Measurements from ENCODE around the gene ARHGAP29. TPM values are rescaled to one million over a fixed set of nuclear protein-coding genes. Genes with fewer than 3 reads are reported as not detected.

ARHGAP29 gene
- total RNA-seq, 2 donors from 2014 or later = not detected

DNA sequence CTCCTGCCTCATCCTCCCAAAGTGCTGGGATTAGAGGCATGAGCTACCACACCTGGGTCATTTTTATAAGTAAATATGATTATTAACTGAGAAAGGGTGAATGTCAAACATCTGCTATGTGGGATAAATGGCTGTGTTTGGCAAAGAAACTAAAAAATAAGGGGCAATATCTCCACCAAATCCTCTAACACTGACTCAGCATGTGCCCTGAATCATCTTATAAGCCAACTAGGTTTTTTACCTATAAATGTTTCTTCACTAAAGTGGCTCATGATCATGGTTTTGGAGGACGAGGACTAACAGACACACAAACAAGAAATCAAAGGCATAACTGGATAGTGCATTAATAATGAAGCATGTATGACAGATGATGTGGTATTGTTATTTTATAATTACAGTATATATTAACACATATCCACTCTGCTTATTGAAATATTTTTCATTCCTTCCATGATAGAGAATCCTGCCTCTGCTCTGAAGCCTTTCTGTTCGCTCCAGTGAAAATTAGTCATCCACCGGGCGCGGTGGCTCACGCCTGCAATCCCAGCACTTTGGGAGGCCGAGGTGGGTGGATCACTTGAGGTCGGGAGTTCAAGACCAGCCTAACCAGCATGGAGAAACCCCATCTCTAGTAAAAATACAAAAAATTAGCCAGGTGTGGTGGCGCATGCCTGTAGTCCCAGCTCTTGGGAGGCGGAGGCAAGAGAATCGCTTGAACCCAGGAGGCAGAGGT is 11.7 kb upstream of the ARHGAP29 start:
- no peak for ATAC-seq (replicated peaks)

DNA sequence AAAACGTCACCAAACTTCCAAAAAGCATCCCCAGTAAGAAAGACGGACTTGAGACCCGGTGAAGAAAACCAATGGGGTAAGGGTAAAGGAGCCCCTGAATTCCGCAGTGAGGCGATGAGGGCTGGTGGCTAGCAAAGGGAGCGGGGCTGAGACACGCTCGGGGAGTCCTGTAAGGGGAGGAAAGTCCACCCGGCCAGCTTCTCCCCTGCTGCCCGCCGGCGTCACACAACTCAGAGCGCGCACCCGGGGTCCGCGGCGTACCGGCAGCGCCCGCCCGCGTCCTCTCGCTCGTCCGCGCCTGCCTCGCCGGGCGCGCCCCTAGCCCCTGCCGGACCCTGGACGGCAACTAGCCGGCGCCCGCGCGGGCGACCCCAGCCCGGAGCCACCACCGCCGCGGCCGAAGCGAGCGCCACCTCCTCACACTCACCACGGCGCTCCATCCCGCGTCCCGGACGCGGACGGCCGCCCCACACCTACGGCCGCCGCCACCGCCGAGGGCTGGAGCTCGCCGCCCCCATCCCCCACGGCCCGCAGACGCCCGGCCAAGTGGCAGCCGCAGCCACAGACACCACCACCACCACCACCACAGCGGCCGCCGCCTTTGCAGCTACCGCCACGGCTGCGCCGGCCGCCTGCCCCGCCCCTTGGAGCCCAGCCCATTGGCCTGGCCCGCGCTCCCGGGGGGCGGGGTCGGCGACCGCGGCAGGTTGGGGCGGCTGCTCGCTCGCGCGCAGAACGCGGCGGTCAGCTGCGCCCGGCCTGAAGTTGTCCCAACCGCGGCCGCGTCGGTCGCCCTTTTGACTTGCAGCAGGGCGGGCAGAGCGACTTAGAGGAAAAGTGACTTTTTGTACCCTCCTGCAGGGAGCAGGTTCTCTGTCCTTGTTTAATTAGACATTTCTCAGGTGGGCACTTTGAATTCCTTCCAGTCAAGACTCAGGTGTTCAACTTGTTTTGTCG is 10.0 kb upstream of the ARHGAP29 start:
- Mint-ChIP-seq H3K9me3 (peaks cover 11% of the 10 kb centered on the region), H3K27ac (no peak overlapping the region), H3K27me3 (peaks cover 70% of the 10 kb centered on the region), H3K4me3 (peak overlapping the region; percentile 78), H3K36me3 (ENCODE audit: low read depth) (peaks cover 5% of the 10 kb centered on the region), H3K4me1 (peaks cover 13% of the 10 kb centered on the region)
- ATAC-seq (replicated peaks) = peak; percentile 79

More for the DNA sequence above, 11.7 kb upstream of the ARHGAP29 start:
- H3K36me3 Mint-ChIP-seq (ENCODE audit: low read depth) = peaks cover 5% of the 10 kb centered on the region
- peaks cover 13% of the 10 kb centered on the region for H3K4me1 Mint-ChIP-seq
- no peak overlapping the region for H3K27ac Mint-ChIP-seq
- H3K9me3 Mint-ChIP-seq = no peaks in the 10 kb centered on the region
- H3K27me3 Mint-ChIP-seq = peaks cover 54% of the 10 kb centered on the region
- H3K4me3 Mint-ChIP-seq = no peak overlapping the region

DNA sequence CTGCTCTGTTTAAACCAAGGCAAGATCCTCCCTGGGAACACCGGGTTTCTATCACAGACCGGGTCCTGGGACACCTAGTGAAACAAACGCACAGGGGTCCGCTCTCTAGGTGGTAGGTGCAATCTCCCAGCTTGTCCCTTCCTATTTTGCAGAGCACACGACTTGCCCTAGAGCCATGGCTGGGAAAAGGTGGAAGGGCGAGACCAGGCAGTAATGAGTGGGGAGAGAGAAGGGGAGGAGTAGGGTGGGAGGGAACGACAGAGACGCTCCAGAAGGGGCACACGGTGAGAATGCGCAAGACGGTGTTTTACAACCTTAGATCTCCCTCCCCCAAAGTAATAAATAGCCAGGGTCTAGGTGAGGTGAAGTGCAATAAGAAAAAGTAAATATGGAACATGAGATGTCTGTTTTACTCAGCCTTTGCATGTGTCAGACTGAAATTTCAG is 9.3 kb upstream of the ARHGAP29 start:
- Mint-ChIP-seq H3K27me3 (peaks cover 67% of the 10 kb centered on the region), H3K4me3 (peak overlapping the region; percentile 64), H3K4me1 (peaks cover 13% of the 10 kb centered on the region), H3K36me3 (ENCODE audit: low read depth) (peaks cover 5% of the 10 kb centered on the region), H3K27ac (no peak overlapping the region), H3K9me3 (peaks cover 11% of the 10 kb centered on the region)
- no peak for ATAC-seq (replicated peaks)

DNA sequence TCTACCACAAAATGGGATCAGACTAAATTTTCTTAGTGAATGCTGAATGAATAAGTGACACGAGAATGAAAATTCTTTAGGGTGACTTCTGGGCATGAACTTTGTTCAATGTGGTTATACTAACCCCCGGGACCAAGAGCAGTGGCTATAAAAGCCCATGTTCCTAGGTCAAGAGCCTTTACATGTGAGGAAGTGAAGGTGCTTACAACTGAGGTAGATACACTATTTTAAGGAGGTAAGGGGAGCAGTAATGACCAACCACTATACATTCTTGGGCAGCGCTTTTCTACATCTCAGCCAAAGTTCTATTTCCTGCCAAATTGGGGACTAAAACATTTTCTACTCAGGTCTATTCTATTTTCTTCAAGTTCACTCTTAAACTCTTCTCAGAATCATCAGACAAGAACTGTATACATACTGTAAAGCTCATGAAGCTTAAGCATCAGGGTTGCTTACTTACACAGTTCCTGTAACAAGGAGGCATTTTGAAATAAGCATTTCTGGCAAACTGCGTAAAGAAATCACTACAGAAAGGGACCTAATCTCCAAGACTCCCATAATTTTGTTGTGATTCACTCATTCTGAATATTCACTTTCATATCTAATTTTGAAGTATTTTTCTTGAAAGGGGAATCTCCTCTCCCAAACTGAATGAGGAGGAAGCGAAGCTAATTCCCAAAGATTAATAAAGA is 8.5 kb upstream of the ARHGAP29 start:
- H3K4me1 Mint-ChIP-seq = peaks cover 13% of the 10 kb centered on the region
- H3K36me3 Mint-ChIP-seq (ENCODE audit: low read depth) = peaks cover 5% of the 10 kb centered on the region
- H3K9me3 Mint-ChIP-seq = peaks cover 11% of the 10 kb centered on the region
- H3K4me3 Mint-ChIP-seq = peak overlapping the region; percentile 64
- ATAC-seq (replicated peaks) = no peak
- H3K27ac Mint-ChIP-seq = no peak overlapping the region
- peaks cover 66% of the 10 kb centered on the region for H3K27me3 Mint-ChIP-seq

DNA sequence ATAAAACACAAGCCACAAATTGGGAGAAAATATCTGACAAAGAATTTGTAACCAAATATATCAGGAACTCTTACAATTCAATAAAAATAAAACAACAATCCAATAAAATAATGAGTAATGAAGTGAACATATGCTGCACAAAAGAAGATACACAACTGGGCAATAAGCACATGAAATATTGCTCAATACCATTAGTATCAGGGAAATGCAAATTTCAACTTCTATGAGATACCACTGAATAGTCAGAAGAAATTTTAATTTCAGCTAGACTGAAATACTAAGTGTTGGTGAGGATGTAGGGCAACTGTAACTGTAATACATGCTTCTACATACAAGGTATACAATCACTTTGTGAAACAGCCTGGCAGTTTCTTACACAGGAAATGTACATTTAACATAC is 7.4 kb upstream of the ARHGAP29 start:
- H3K4me3 Mint-ChIP-seq = no peak overlapping the region
- peaks cover 11% of the 10 kb centered on the region for H3K9me3 Mint-ChIP-seq
- no peak for ATAC-seq (replicated peaks)
- no peak overlapping the region for H3K27ac Mint-ChIP-seq
- H3K36me3 Mint-ChIP-seq (ENCODE audit: low read depth) = peaks cover 5% of the 10 kb centered on the region
- peaks cover 71% of the 10 kb centered on the region for H3K27me3 Mint-ChIP-seq
- peaks cover 13% of the 10 kb centered on the region for H3K4me1 Mint-ChIP-seq

DNA sequence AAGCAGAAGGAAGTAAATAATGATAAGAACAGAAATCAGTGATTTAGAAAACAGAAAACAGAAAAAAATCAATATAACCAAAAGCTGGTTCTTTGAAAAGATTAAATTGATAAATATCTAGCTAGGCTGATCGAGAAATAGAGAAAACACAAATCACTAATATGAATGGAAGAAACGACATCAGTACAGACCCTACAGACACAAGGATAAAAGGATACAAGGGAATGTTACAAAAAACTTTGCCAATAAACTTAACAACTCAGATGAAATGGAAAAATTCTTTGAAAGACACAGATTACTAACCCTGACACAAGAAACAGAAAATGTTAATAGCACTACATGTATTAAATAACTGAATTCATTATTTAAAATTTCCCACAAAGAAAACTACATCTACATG is 6.3 kb upstream of the ARHGAP29 start:
- ATAC-seq (replicated peaks) = no peak
- Mint-ChIP-seq H3K36me3 (ENCODE audit: low read depth) (peaks cover 5% of the 10 kb centered on the region), H3K27me3 (peaks cover 77% of the 10 kb centered on the region), H3K9me3 (peaks cover 11% of the 10 kb centered on the region), H3K4me3 (no peak overlapping the region), H3K4me1 (peaks cover 13% of the 10 kb centered on the region), H3K27ac (no peak overlapping the region)

DNA sequence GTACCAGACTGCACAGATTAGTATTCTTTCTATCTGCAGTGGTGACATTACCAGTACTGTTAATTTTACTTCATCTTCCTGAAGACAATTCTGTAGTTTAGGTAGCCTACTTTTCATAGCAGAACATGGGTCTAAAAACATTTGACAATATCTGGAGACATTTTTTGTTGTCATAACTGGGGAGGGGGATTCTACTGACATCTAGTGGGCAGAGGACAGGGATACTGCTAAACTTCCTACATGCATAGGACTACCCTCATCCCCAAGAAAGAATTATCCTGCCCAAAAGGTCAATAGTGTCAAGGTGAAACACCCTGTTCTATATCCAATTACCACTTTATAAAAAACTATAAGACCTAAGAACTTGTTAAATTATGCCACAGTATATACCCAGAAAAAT is 3.4 kb upstream of the ARHGAP29 start:
- ATAC-seq (replicated peaks) = no peak
- H3K36me3 Mint-ChIP-seq (ENCODE audit: low read depth) = no peaks in the 10 kb centered on the region
- H3K27ac Mint-ChIP-seq = no peak overlapping the region
- peaks cover 4% of the 10 kb centered on the region for H3K4me1 Mint-ChIP-seq
- no peak overlapping the region for H3K4me3 Mint-ChIP-seq
- H3K27me3 Mint-ChIP-seq = peaks cover 75% of the 10 kb centered on the region
- peaks cover 11% of the 10 kb centered on the region for H3K9me3 Mint-ChIP-seq

DNA sequence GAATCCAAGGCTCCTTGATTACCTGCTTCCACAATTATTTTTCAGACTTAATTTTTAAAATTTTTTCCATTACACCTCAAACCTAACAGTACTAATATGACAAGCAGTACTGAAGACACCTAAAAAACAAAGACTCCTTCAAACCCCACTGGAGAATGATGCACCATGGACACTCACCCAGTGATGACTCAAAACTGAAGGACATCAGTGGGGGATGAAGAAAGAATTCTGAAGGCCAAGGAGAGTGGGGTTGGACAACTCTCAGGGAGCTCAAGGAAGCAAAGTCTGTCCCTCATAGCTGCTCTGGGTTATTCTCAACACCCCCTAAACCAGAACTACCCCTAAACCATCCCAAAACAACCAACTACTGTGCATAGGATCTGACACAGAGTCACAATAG is 2.4 kb upstream of the ARHGAP29 start:
- Mint-ChIP-seq H3K4me3 (no peak overlapping the region), H3K4me1 (peaks cover 7% of the 10 kb centered on the region), H3K27ac (no peak overlapping the region), H3K36me3 (ENCODE audit: low read depth) (no peaks in the 10 kb centered on the region), H3K27me3 (peaks cover 72% of the 10 kb centered on the region), H3K9me3 (peaks cover 11% of the 10 kb centered on the region)
- ATAC-seq (replicated peaks) = no peak

DNA sequence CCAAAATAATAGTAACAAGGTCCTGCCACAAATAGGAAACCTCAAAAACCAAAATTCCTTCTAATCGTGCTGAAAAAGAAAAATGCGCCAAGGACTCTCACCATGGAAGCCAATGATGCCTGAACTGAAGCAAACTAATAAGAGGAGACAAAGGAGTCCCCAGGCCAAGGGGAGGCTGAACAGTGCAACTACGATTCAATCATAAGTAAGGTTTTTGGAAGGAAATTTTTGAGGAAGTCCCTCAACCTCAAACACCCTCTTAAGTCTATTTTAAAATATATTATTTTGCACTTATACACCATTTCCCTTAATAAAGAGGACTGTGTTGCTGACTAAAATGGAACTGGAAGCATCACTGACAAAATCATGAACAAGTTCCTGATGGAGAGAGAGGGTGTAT is 1.7 kb upstream of the ARHGAP29 start:
- Mint-ChIP-seq H3K27ac (no peak overlapping the region), H3K9me3 (peaks cover 11% of the 10 kb centered on the region), H3K4me1 (peaks cover 7% of the 10 kb centered on the region), H3K27me3 (peaks cover 69% of the 10 kb centered on the region), H3K4me3 (no peak overlapping the region), H3K36me3 (ENCODE audit: low read depth) (no peaks in the 10 kb centered on the region)
- ATAC-seq (replicated peaks) = no peak

DNA sequence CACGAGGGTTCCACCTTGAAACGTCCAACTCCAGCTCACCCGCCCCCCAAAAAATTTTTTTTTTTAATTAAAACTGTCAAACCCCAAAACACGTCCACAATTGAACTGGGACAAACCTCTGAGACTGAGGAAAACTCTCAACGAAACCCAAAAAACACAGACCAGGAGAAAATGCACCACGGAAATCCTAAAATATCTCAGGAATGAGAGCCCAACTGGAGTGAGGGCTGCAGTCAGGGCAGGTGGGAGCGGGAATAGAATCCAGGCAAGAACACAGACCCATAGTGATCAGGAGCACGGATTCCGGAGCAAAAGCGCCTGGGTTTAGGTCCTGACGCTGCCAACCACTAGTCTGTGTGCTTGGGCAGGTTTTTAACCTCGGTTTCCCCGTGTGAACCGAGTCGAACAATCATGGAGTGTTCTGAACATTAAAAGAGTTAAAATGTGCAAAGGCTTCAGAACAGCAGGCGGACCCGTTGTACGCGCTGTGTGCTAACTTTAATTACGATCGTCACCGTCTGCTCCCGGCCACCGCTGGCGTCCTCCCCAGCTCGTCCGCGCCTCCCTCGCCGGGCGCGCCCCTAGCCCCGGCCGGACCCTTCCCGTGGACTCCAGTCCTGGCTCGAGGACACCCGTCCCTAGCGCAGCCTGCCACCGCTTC is 624 bp downstream of the ARHGAP29 start:
- no peaks in the 10 kb centered on the region for H3K36me3 Mint-ChIP-seq (ENCODE audit: low read depth)
- no peak overlapping the region for H3K27ac Mint-ChIP-seq
- peaks cover 7% of the 10 kb centered on the region for H3K4me1 Mint-ChIP-seq
- H3K4me3 Mint-ChIP-seq = peak overlapping the region; percentile 49
- peak; percentile 9 for ATAC-seq (replicated peaks)
- peaks cover 63% of the 10 kb centered on the region for H3K27me3 Mint-ChIP-seq
- no peaks in the 10 kb centered on the region for H3K9me3 Mint-ChIP-seq

DNA sequence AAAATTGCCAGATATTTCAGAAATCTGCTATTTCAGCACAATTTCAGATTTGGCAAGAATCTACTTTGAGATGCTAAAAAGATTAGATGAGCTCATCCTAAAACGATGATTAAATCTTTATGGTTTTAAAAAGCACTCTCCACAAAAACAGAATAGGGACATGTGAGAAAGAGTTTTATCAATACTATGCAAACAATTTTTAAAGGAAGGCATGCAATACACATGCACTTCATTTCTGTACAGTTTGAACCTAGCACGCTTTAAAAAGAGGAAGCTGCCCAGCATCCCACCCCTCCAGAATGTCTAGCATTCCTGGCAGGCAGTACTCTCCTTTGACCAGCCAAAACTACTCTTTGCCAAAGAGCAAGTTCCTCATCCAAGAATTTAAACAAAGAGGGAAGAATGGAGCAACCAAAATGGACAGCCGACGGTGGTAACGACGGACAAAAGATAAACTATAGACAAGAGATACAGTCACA is 1.3 kb downstream of the ARHGAP29 start:
- H3K4me3 Mint-ChIP-seq = peak overlapping the region; percentile 49
- H3K9me3 Mint-ChIP-seq = no peaks in the 10 kb centered on the region
- no peaks in the 10 kb centered on the region for H3K36me3 Mint-ChIP-seq (ENCODE audit: low read depth)
- ATAC-seq (replicated peaks) = no peak
- H3K27me3 Mint-ChIP-seq = peaks cover 62% of the 10 kb centered on the region
- H3K27ac Mint-ChIP-seq = no peak overlapping the region
- H3K4me1 Mint-ChIP-seq = peaks cover 7% of the 10 kb centered on the region

DNA sequence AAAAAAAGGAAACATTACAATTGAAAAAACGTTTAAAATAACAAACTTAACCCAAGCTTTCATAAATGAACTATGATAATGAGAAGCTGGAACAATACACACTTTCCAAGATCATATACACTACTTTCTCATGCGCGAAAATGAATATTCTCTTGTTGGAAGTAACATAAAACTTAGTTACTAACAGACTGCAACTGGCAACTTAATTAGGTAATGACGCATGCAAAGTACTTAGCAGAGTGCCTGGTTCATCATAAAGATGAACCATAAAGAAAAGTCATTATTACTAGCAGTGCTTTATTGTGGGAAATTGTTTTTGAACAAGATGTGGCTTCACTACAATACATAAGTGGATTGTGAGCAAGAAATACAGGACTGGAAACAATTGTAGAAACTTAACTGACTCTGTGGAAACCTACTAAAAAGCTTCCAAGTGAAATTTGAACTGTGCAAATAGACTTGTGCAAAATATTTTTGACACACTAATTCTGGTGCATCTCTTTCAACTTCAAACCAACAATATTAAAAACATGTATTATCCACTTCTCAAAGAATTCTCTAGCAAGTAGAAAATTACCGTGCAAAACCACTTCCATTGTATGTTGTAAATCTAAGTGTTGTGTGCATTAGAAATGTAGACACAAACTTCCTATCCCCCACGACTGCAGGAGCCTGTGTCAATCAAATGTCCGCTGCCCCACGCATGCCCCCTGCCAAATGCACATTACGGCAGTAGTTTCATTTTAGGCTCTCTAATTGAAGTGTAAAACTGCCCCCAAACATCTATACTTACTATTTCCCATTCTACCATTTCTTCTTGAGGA is 2.0 kb downstream of the ARHGAP29 start:
- H3K27me3 Mint-ChIP-seq = peaks cover 55% of the 10 kb centered on the region
- H3K4me3 Mint-ChIP-seq = no peak overlapping the region
- no peaks in the 10 kb centered on the region for H3K9me3 Mint-ChIP-seq
- no peak for ATAC-seq (replicated peaks)
- peaks cover 7% of the 10 kb centered on the region for H3K4me1 Mint-ChIP-seq
- no peak overlapping the region for H3K27ac Mint-ChIP-seq
- H3K36me3 Mint-ChIP-seq (ENCODE audit: low read depth) = no peaks in the 10 kb centered on the region

DNA sequence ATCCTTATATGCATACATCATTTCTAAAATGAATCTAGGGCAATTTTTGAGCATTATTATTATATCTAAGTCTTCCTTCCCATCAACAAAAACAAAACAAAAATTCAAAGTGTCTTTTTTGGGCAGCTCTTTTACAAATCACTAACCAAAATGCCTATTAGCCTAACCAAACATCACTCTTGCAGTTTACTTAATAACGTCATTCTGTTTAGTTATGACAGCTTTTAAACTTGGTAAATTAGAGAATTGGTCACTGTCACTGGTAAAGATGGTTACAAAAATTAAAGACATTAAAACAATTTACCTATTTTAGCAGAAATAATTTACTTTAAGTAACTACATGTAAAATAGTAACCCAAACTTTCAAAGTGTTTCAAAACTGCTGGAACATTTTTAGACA is 2.8 kb downstream of the ARHGAP29 start:
- no peaks in the 10 kb centered on the region for H3K36me3 Mint-ChIP-seq (ENCODE audit: low read depth)
- peaks cover 7% of the 10 kb centered on the region for H3K4me1 Mint-ChIP-seq
- H3K9me3 Mint-ChIP-seq = no peaks in the 10 kb centered on the region
- H3K4me3 Mint-ChIP-seq = no peak overlapping the region
- H3K27me3 Mint-ChIP-seq = peaks cover 50% of the 10 kb centered on the region
- no peak overlapping the region for H3K27ac Mint-ChIP-seq
- no peak for ATAC-seq (replicated peaks)

Data from activated T-helper 17 cell treated with anti-CD3 and anti-CD28 coated beads, Interleukin-2, amount 50 U/mL, for 72 hours (primary cell).